Neural crest cell (in vitro differentiated cells): Measurements from ENCODE around the gene TSHR. TPM values are rescaled to one million over a fixed set of nuclear protein-coding genes. Genes with fewer than 3 reads are reported as not detected.

Source experiments
- DNase-seq: peaks from one replicate; pipeline ENCODE4 v3.0.0; 2021; ENCODE audit warnings: low read depth, mixed read lengths, low spot score
- H3K27ac Mint-ChIP-seq: one replicate; pipeline ENCODE4 v1.8.0; 2021; ENCODE audit warnings: mild to moderate bottlenecking, mixed read lengths; ENCODE audit not compliant: unreplicated experiment
- H3K27me3 Mint-ChIP-seq: 2 replicates; pipeline ENCODE4 v1.8.0; 2021; ENCODE audit warnings: low read depth, mild to moderate bottlenecking, mixed read lengths
- H3K36me3 Mint-ChIP-seq: 2 replicates; pipeline ENCODE4 v1.8.0; 2021; ENCODE audit warnings: low read depth, mild to moderate bottlenecking, mixed read lengths
- H3K4me1 Mint-ChIP-seq: 2 replicates; pipeline ENCODE4 v1.8.0; 2021; ENCODE audit warnings: mixed read lengths
- H3K4me3 Mint-ChIP-seq: one replicate; pipeline ENCODE4 v1.8.0; 2021; ENCODE audit warnings: mild to moderate bottlenecking, mixed read lengths
- H3K9me3 Mint-ChIP-seq: 2 replicates; pipeline ENCODE4 v1.8.0; 2021; ENCODE audit warnings: mixed read lengths
- total RNA-seq: library from RNA; stranded (reverse); gene quantifications from 2 replicates; pipeline ENCODE4 v1.2.1, GENCODE V29; 2021
- TF ChIP-seq, protein P1 (sequence below): fragments of 200-600 bp; sonication (generic); conservative IDR thresholded peaks from 2 replicates; pipeline ENCODE4 v1.5.0; 2021; ENCODE audit warnings: antibody characterized with exemption, mild to moderate bottlenecking

Gene TSHR
- total RNA-seq, 1 donor from 2014 or later = not detected

DNA sequence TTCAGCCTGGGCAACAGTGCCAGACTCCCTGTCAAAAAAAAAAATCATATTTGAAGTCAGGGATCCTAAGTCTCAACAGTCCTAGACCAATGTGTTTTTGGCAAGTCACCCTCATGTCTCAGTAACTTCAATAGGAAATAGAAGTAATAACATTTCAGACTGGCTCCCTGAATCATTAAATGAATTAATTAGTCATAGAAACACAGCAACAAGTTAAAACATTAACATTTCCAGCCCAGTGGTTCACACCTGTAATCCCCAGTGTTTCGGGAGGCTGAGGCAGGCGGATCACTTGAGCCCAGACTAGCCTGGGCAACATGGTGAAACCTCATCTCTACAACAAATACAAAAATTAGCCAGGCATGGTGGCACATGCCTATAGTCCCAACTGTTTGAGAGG is 140.1 kb downstream of the TSHR start:
- H3K4me1 Mint-ChIP-seq = no peaks in the 10 kb centered on the region
- DNase-seq = no peak
- TF ChIP-seq, protein P1, sequence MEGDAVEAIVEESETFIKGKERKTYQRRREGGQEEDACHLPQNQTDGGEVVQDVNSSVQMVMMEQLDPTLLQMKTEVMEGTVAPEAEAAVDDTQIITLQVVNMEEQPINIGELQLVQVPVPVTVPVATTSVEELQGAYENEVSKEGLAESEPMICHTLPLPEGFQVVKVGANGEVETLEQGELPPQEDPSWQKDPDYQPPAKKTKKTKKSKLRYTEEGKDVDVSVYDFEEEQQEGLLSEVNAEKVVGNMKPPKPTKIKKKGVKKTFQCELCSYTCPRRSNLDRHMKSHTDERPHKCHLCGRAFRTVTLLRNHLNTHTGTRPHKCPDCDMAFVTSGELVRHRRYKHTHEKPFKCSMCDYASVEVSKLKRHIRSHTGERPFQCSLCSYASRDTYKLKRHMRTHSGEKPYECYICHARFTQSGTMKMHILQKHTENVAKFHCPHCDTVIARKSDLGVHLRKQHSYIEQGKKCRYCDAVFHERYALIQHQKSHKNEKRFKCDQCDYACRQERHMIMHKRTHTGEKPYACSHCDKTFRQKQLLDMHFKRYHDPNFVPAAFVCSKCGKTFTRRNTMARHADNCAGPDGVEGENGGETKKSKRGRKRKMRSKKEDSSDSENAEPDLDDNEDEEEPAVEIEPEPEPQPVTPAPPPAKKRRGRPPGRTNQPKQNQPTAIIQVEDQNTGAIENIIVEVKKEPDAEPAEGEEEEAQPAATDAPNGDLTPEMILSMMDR = no peak
- H3K27ac Mint-ChIP-seq = no peak overlapping the region
- H3K27me3 Mint-ChIP-seq = no peaks in the 10 kb centered on the region
- H3K36me3 Mint-ChIP-seq = no peaks in the 10 kb centered on the region
- H3K4me3 Mint-ChIP-seq = no peak overlapping the region
- no peaks in the 10 kb centered on the region for H3K9me3 Mint-ChIP-seq

DNA sequence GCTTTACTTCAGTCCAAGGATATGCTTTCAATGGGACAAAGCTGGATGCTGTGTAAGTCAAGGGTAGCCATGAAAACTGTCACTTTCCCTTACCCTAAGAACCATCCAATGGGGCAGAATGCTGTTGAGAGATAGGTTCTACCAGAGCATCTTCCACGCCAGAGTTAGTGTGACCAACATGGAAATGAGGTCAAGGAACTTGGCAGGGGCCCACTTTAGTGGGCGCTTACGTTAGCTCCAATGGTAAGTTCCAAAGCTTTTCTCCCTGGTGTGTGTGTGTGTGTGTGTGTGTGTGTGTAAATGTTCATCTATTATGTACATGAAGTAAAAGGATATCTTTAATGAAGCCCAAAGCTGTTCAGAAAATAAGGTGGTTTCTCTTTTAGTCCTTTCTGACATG is 141.2 kb downstream of the TSHR start:
- H3K9me3 Mint-ChIP-seq = no peaks in the 10 kb centered on the region

DNA sequence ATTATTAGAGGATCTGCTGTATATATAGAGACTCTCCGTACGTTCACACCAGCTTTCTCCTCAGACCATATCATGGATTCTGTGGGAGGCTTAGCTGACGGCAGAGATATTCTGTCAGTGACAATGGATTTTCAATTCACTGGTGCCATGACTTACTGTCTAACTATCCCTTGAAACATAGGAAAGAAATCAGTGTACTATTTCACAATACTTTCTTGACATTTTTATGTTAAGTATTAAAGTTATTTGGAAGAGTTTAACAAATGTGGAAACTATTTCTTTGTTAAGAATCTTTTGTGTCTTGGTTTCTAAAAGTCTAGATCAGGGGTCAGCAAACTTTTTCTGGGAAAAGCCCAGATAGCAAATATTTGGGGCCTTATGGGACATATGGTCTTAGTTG is 146.8 kb downstream of the TSHR start:
- H3K27me3 Mint-ChIP-seq = no peaks in the 10 kb centered on the region
- TF ChIP-seq, protein P1 = no peak
- H3K9me3 Mint-ChIP-seq = no peaks in the 10 kb centered on the region
- H3K27ac Mint-ChIP-seq = no peak overlapping the region
- H3K4me3 Mint-ChIP-seq = no peak overlapping the region
- H3K36me3 Mint-ChIP-seq = no peaks in the 10 kb centered on the region
- peaks cover 14% of the 10 kb centered on the region for H3K4me1 Mint-ChIP-seq
- no peak for DNase-seq

More for the DNA sequence above, 141.2 kb downstream of the TSHR start:
- no peak for DNase-seq
- Mint-ChIP-seq H3K27ac (no peak overlapping the region), H3K4me1 (no peaks in the 10 kb centered on the region), H3K36me3 (no peaks in the 10 kb centered on the region), H3K4me3 (no peak overlapping the region), H3K27me3 (no peaks in the 10 kb centered on the region)
- TF ChIP-seq, protein P1 = no peak

DNA sequence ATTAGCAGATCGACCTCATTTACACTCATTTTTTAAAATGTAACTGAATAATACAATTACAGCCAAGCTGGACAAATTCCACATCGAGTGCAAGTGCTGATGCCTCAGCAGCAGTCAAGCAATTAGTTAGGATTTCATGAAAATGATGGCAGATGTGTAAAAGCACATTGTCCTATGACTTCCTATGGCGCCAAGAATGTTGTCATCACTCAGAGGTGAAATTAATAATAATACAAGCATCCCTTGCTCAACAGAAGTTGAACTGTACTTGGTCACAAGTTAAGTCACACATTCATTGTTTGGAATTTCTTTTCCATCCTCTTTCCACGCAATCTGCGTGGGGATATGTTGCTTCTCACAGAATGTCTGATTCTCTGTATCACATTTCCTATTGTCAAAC is 148.0 kb downstream of the TSHR start:
- peaks cover 14% of the 10 kb centered on the region for H3K4me1 Mint-ChIP-seq
- no peak for DNase-seq
- no peaks in the 10 kb centered on the region for H3K27me3 Mint-ChIP-seq
- H3K4me3 Mint-ChIP-seq = no peak overlapping the region
- no peaks in the 10 kb centered on the region for H3K36me3 Mint-ChIP-seq
- H3K27ac Mint-ChIP-seq = no peak overlapping the region
- no peaks in the 10 kb centered on the region for H3K9me3 Mint-ChIP-seq
- TF ChIP-seq, protein P1 = no peak

DNA sequence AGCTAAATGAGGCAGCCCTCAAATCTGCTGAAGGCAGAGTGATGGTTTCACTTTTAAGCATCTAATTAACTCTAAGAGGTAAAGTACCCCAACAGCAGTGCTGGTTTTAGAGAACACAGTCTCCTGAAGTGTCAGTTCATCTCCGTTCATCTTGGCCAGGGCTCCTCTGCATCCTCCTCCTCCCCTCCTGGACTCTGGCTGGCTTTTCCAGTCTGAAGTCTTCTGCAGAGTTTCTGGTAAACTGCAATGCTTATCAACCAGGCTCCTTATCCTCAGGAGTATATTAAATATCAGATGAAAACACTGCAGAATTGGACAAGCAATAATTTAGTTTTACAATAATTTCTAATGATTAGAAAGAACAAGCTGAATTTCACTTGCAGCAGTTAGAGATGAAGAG is 150.0 kb downstream of the TSHR start:
- TF ChIP-seq, protein P1 = no peak
- Mint-ChIP-seq H3K4me1 (peaks cover 14% of the 10 kb centered on the region), H3K36me3 (no peaks in the 10 kb centered on the region), H3K27me3 (no peaks in the 10 kb centered on the region), H3K27ac (no peak overlapping the region), H3K4me3 (no peak overlapping the region), H3K9me3 (no peaks in the 10 kb centered on the region)
- DNase-seq = no peak

DNA sequence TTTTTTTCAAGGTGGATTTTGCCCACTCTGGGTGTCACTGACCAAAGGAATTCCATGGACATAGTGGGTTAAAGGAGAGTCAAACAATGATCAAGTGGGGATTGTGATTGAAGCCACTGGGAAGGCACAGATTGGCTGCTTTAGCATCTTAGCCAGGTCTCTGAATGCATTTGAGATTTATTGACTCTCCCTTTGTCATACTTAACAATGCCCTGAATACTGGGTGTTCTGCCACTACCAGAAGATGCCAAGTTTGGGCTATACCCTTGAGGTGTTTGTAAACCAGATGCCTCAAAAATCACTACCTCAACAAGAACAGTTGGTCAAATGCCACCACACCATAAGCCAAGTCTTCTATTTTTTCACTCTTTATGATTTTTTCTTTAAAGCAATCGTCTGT is 150.5 kb downstream of the TSHR start:
- Mint-ChIP-seq H3K27ac (no peak overlapping the region), H3K9me3 (no peaks in the 10 kb centered on the region), H3K36me3 (no peaks in the 10 kb centered on the region), H3K27me3 (no peaks in the 10 kb centered on the region), H3K4me3 (no peak overlapping the region), H3K4me1 (peaks cover 14% of the 10 kb centered on the region)
- no peak for DNase-seq
- TF ChIP-seq, protein P1 = no peak
